Measurements from ENCODE around the gene TCEANC2.

TCEANC2 gene

GRCh38 chr1:54112705-54113368 lies 59.4 kb downstream of the TCEANC2 start:
- TF ChIP-seq FOXP2 (optimal IDR thresholded peaks at IDR 0.05; ENCODE audit: borderline replicate concordance, extremely low read depth, extremely low read length, insufficient read depth) = no peak
- no peak for TF ChIP-seq SIN3A (IDR thresholded peaks at IDR 0.05; ENCODE audit: borderline replicate concordance, insufficient read depth, low read length)
- TF ChIP-seq REST (IDR thresholded peaks at IDR 0.05; ENCODE audit: insufficient read depth in 1 of 2, low read depth in 2 of 2, low read length in 2 of 2) = no peak
- no peak for TF ChIP-seq POLR2AphosphoS5 (IDR thresholded peaks at IDR 0.05; ENCODE audit: low read depth, low read length)
- TF ChIP-seq TAF1 (IDR thresholded peaks at IDR 0.05; ENCODE audit: borderline replicate concordance, insufficient read depth, low read length) = no peak

GRCh38 chr1:54114001-54114400 lies 60.6 kb downstream of the TCEANC2 start:
- TF ChIP-seq POLR2AphosphoS5 (IDR thresholded peaks at IDR 0.05; ENCODE audit: low read depth, low read length) (no peak), TAF1 (IDR thresholded peaks at IDR 0.05; ENCODE audit: borderline replicate concordance, insufficient read depth, low read length) (no peak)

- TF ChIP-seq POLR2AphosphoS5 (IDR thresholded peaks at IDR 0.05; ENCODE audit: low read depth, low read length) = no peak
- TF ChIP-seq SIN3A (IDR thresholded peaks at IDR 0.05; ENCODE audit: borderline replicate concordance, insufficient read depth, low read length) = no peak
Observed at GRCh38 chr1:54114955-54115354, 61.5 kb downstream of the TCEANC2 start.

- TF ChIP-seq FOXP2 (optimal IDR thresholded peaks at IDR 0.05; ENCODE audit: borderline replicate concordance, extremely low read depth, extremely low read length, insufficient read depth) (no peak), POLR2AphosphoS5 (IDR thresholded peaks at IDR 0.05; ENCODE audit: low read depth, low read length) (no peak), REST (IDR thresholded peaks at IDR 0.05; ENCODE audit: insufficient read depth in 1 of 2, low read depth in 2 of 2, low read length in 2 of 2) (no peak), TAF1 (IDR thresholded peaks at IDR 0.05; ENCODE audit: borderline replicate concordance, insufficient read depth, low read length) (no peak), SIN3A (IDR thresholded peaks at IDR 0.05; ENCODE audit: borderline replicate concordance, insufficient read depth, low read length) (no peak)
Observed at GRCh38 chr1:54115520-54115919, 62.1 kb downstream of the TCEANC2 start.

- no peak for TF ChIP-seq SIN3A (IDR thresholded peaks at IDR 0.05; ENCODE audit: borderline replicate concordance, insufficient read depth, low read length)
- no peak for TF ChIP-seq REST (IDR thresholded peaks at IDR 0.05; ENCODE audit: insufficient read depth in 1 of 2, low read depth in 2 of 2, low read length in 2 of 2)
- no peak for TF ChIP-seq FOXP2 (optimal IDR thresholded peaks at IDR 0.05; ENCODE audit: borderline replicate concordance, extremely low read depth, extremely low read length, insufficient read depth)
- TF ChIP-seq TAF1 (IDR thresholded peaks at IDR 0.05; ENCODE audit: borderline replicate concordance, insufficient read depth, low read length) = no peak
- no peak for TF ChIP-seq POLR2AphosphoS5 (IDR thresholded peaks at IDR 0.05; ENCODE audit: low read depth, low read length)
Observed at GRCh38 chr1:54117815-54118563, 64.6 kb downstream of the TCEANC2 start.

GRCh38 chr1:54118704-54119103 lies 65.3 kb downstream of the TCEANC2 start:
- TF ChIP-seq REST (IDR thresholded peaks at IDR 0.05; ENCODE audit: insufficient read depth in 1 of 2, low read depth in 2 of 2, low read length in 2 of 2) = no peak
- no peak for TF ChIP-seq POLR2AphosphoS5 (IDR thresholded peaks at IDR 0.05; ENCODE audit: low read depth, low read length)
- no peak for TF ChIP-seq SIN3A (IDR thresholded peaks at IDR 0.05; ENCODE audit: borderline replicate concordance, insufficient read depth, low read length)
- no peak for TF ChIP-seq TAF1 (IDR thresholded peaks at IDR 0.05; ENCODE audit: borderline replicate concordance, insufficient read depth, low read length)
- no peak for TF ChIP-seq FOXP2 (optimal IDR thresholded peaks at IDR 0.05; ENCODE audit: borderline replicate concordance, extremely low read depth, extremely low read length, insufficient read depth)
